Upper lobe of left lung (tissue), 4 donors: ENCODE measurements around the gene AURKAIP1.

ENCODE experiments used
- CTCF ChIP-seq, 6 experiments: fragments of 450-650 bp in 4 of 6; fragments of 200-600 bp in 2 of 6; sonication (generic) in 2 of 6; IDR thresholded peaks; one replicate each; pipeline ENCODE4 v1.5.1; 2016 to 2019; ENCODE audit warnings: antibody characterized with exemption in 6 of 6
- POLR2A ChIP-seq, 4 donors: fragments of 450-650 bp; IDR thresholded peaks; one replicate each; pipeline ENCODE4 v1.5.1; 2016 to 2017; ENCODE audit warnings: antibody characterized with exemption in 4 of 4, mild to moderate bottlenecking in 2 of 4

- TF ChIP-seq CTCF (IDR thresholded peaks at IDR 0.05) (no peak), POLR2A (IDR thresholded peaks at IDR 0.05) (no peak)
These were observed 37.2 kb downstream of the AURKAIP1 start for GRCh38 chr1:1337793-1338147.
